Measurements from ENCODE around the gene C9orf153. TPM values are rescaled to one million over a fixed set of nuclear protein-coding genes. Genes with fewer than 3 reads are reported as not detected.

The C9orf153 gene
- total RNA-seq, 4 donors from 2014 or later = 0.66 to 2.9 (median 1.2) TPM

- no peaks in the 10 kb centered on the region for H3K4me1 ChIP-seq
- TF ChIP-seq CTCF (IDR thresholded peaks at IDR 0.05) (no peak), POLR2A (IDR thresholded peaks at IDR 0.05) (no peak), EP300 (IDR thresholded peaks at IDR 0.05) (no peak)
- 84 to 90% methylated on average over 3 of the region's 3 CpGs for WGBS, 2 donors
- peaks cover 0 to 6% (median 0%) of the 10 kb centered on the region in 4 donors for H3K9me3 ChIP-seq
- H3K27ac ChIP-seq = no peak overlapping the region
- H3K4me3 ChIP-seq = no peak overlapping the region
- H3K27me3 ChIP-seq = no peaks in the 10 kb centered on the region
- peaks cover 0 to 29% (median 0%) of the 10 kb centered on the region in 3 donors for H3K36me3 ChIP-seq
- no peak for DNase-seq (ENCODE audit: low spot score in 2 of 2)
Measured at GRCh38 chr9:86256653-86257052, 2.8 kb downstream of the C9orf153 start.

- Histone ChIP-seq H3K4me3 (no peak overlapping the region), H3K36me3 (peaks cover 0 to 4% (median 0%) of the 10 kb centered on the region in 3 donors), H3K27ac (no peak overlapping the region), H3K27me3 (no peaks in the 10 kb centered on the region), H3K9me3 (peaks cover 0 to 6% (median 0%) of the 10 kb centered on the region in 4 donors), H3K4me1 (no peaks in the 10 kb centered on the region)
- WGBS, 2 donors = 94 to 98% methylated on average over 3 of the region's 3 CpGs
- no peak for DNase-seq (ENCODE audit: low spot score in 2 of 2)
- no peak for TF ChIP-seq POLR2A (IDR thresholded peaks at IDR 0.05)
- TF ChIP-seq EP300 (IDR thresholded peaks at IDR 0.05) = no peak
- no peak for TF ChIP-seq CTCF (IDR thresholded peaks at IDR 0.05)
Measured at GRCh38 chr9:86253577-86253976, 5.9 kb downstream of the C9orf153 start.

GRCh38 chr9:86252870-86253269, 6.6 kb downstream of the C9orf153 start:
- H3K4me3 ChIP-seq = no peak overlapping the region
- peaks cover 0 to 6% (median 0%) of the 10 kb centered on the region in 4 donors for H3K9me3 ChIP-seq
- TF ChIP-seq POLR2A (IDR thresholded peaks at IDR 0.05) = no peak
- no peak for TF ChIP-seq EP300 (IDR thresholded peaks at IDR 0.05)
- TF ChIP-seq CTCF (IDR thresholded peaks at IDR 0.05) = no peak
- DNase-seq (ENCODE audit: low spot score in 2 of 2) = no peak
- H3K27ac ChIP-seq = no peak overlapping the region
- WGBS, 2 donors = 94 to 96% methylated on average over 1 of the region's 1 CpG
- H3K27me3 ChIP-seq = no peaks in the 10 kb centered on the region
- peaks cover 0 to 4% (median 0%) of the 10 kb centered on the region in 3 donors for H3K36me3 ChIP-seq
- H3K4me1 ChIP-seq = no peaks in the 10 kb centered on the region

GRCh38 chr9:86250123-86250522, 9.3 kb downstream of the C9orf153 start:
- TF ChIP-seq CTCF (IDR thresholded peaks at IDR 0.05) (no peak), EP300 (IDR thresholded peaks at IDR 0.05) (no peak), POLR2A (IDR thresholded peaks at IDR 0.05) (no peak)
- Histone ChIP-seq H3K4me1 (peaks cover 0 to 3% (median 0%) of the 10 kb centered on the region in 4 donors), H3K27ac (no peak overlapping the region), H3K9me3 (peaks cover 0 to 6% (median 0%) of the 10 kb centered on the region in 4 donors), H3K36me3 (peaks cover 0 to 4% (median 0%) of the 10 kb centered on the region in 3 donors), H3K4me3 (no peak overlapping the region), H3K27me3 (no peaks in the 10 kb centered on the region)
- no peak for DNase-seq (ENCODE audit: low spot score in 2 of 2)

- no peaks in the 10 kb centered on the region for H3K36me3 ChIP-seq
Measured at GRCh38 chr9:86248746-86249145, 10.7 kb downstream of the C9orf153 start.

GRCh38 chr9:86246752-86247161, 12.7 kb downstream of the C9orf153 start:
- Histone ChIP-seq H3K36me3 (no peaks in the 10 kb centered on the region), H3K9me3 (no peaks in the 10 kb centered on the region), H3K4me3 (no peak overlapping the region), H3K27ac (no peak overlapping the region), H3K27me3 (no peaks in the 10 kb centered on the region), H3K4me1 (peaks cover 0 to 13% (median 0%) of the 10 kb centered on the region in 4 donors)
- WGBS, 2 donors = 25 to 35% methylated on average over 6 of the region's 6 CpGs
- DNase-seq (ENCODE audit: low spot score in 2 of 2) = no peak
- TF ChIP-seq POLR2A (IDR thresholded peaks at IDR 0.05) (no peak), CTCF (IDR thresholded peaks at IDR 0.05) (no peak), EP300 (IDR thresholded peaks at IDR 0.05) (no peak)

More at GRCh38 chr9:86248746-86249145, 10.7 kb downstream of the C9orf153 start:
- TF ChIP-seq EP300 (IDR thresholded peaks at IDR 0.05) = no peak
- DNase-seq (ENCODE audit: low spot score in 2 of 2) = no peak
- Histone ChIP-seq H3K9me3 (peaks cover 0 to 6% (median 0%) of the 10 kb centered on the region in 4 donors), H3K27me3 (no peaks in the 10 kb centered on the region), H3K27ac (no peak overlapping the region), H3K4me3 (no peak overlapping the region), H3K4me1 (peaks cover 0 to 3% (median 0%) of the 10 kb centered on the region in 4 donors)
- 88 to 94% methylated on average over 4 of the region's 4 CpGs for WGBS, 2 donors

Data from tibial nerve (tissue), 4 donors.